Body of pancreas (tissue), 4 donors: ENCODE data around the gene INPP5D.

Source experiments
- POLR2A ChIP-seq, 3 donors: fragments of 450-650 bp; IDR thresholded peaks; one replicate each; pipeline ENCODE4 v1.6.1; 2016; ENCODE audit warnings: antibody characterized with exemption in 3 of 3, mild to moderate bottlenecking in 2 of 3
- TF ChIP-seq, protein P1 (sequence below), 7 experiments: fragments of 450-650 bp in 4 of 7; fragments of 200-600 bp in 3 of 7; sonication (generic) in 3 of 7; IDR thresholded peaks; one replicate each; pipeline ENCODE4 v1.5.1; 2016 to 2019; ENCODE audit warnings: antibody characterized with exemption in 7 of 7

DNA sequence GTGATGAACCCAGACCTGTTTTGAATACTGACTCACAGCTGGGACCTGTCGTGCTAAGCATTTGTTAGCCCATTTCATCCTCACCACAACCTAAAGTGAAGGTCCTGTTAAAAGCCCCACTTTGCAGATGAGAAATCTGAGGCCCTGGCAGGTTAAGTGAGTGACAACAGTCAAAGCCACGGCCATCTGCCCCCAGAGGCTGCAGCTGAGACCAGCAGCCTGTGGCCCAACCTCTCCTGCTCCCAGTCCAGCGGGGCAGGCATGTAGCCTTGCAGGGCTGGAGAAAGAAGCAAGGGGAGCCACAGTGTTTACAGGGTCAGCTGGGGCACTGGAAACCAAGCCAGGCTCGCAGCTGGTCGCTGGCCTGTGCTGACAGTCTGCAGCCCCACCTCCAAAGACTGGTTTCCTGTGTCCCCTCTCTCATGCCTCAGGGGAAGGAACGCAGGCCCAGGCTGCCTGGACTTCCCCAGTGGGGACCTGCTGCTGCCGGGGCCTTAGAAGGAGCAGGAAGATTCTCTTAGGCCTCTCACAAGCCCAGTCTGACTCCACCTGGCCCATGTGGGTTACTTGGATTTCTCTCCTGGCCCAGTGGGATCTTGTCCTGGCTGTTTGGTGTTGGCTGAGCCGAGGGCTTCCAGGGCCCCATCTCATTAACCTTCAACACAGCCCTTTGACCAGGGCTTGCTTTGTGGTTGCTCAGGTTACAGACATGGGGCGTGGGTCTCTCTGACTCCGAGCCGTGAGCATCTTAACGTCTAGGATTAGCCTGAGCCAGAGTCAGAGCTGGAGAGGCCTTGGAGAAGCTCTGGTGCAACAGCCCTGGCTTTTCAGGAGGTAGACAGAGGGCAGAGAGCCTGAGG lies 1.7 kb downstream of the INPP5D start:
- TF ChIP-seq, protein P1, sequence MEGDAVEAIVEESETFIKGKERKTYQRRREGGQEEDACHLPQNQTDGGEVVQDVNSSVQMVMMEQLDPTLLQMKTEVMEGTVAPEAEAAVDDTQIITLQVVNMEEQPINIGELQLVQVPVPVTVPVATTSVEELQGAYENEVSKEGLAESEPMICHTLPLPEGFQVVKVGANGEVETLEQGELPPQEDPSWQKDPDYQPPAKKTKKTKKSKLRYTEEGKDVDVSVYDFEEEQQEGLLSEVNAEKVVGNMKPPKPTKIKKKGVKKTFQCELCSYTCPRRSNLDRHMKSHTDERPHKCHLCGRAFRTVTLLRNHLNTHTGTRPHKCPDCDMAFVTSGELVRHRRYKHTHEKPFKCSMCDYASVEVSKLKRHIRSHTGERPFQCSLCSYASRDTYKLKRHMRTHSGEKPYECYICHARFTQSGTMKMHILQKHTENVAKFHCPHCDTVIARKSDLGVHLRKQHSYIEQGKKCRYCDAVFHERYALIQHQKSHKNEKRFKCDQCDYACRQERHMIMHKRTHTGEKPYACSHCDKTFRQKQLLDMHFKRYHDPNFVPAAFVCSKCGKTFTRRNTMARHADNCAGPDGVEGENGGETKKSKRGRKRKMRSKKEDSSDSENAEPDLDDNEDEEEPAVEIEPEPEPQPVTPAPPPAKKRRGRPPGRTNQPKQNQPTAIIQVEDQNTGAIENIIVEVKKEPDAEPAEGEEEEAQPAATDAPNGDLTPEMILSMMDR (IDR thresholded peaks at IDR 0.05), result peak in 1 of 7 experiments; percentile 8
- TF ChIP-seq POLR2A (IDR thresholded peaks at IDR 0.05), result peak in 2 of 3 donors; percentile 6 to 33
